B cell (primary cell): ENCODE measurements around the gene RCC2.

Experiments used
- EZH2 ChIP-seq: IDR thresholded peaks from 2 replicates; pipeline ENCODE4 v1.6.1; 2012; ENCODE audit warnings: borderline replicate concordance, low read depth, mild to moderate bottlenecking, moderate library complexity, low read length; ENCODE audit not compliant: insufficient read depth, poor library complexity, severe bottlenecking
- TF ChIP-seq, protein P1 (sequence below): fragments of 200-600 bp; IDR thresholded peaks from one replicate; pipeline ENCODE4 v1.8.0; 2022; ENCODE audit warnings: antibody characterized with exemption, mild to moderate bottlenecking

DNA sequence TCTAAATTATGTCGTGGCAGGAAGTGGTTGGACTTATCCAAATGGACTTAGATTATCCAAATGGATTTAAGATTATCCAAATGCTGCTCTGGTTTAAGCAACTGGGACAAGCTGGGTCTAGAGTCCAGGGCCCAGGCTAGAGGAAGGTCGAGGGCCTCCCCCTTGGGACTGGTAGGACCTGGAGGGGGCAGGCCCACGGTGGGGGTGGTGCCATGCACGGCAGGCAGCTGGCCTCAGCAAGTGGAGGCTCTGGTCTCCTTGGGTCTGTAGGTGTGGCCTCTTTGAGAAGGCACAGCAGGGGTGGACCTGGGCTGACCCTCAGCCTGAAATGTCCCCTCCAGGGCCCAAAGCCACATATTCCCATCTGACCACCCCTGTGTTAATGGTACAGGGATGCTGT, 37.6 kb downstream of the RCC2 start:
- TF ChIP-seq EZH2 = no peak
- TF ChIP-seq, protein P1, sequence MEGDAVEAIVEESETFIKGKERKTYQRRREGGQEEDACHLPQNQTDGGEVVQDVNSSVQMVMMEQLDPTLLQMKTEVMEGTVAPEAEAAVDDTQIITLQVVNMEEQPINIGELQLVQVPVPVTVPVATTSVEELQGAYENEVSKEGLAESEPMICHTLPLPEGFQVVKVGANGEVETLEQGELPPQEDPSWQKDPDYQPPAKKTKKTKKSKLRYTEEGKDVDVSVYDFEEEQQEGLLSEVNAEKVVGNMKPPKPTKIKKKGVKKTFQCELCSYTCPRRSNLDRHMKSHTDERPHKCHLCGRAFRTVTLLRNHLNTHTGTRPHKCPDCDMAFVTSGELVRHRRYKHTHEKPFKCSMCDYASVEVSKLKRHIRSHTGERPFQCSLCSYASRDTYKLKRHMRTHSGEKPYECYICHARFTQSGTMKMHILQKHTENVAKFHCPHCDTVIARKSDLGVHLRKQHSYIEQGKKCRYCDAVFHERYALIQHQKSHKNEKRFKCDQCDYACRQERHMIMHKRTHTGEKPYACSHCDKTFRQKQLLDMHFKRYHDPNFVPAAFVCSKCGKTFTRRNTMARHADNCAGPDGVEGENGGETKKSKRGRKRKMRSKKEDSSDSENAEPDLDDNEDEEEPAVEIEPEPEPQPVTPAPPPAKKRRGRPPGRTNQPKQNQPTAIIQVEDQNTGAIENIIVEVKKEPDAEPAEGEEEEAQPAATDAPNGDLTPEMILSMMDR = no peak
